Cerebellar cortex (tissue), 1 donor: Measurements from ENCODE around the gene VIPR1.
A peak's percentile ranks its signal among the peaks of the same experiment; 100 is the strongest.

Experiments used
- DNase-seq: peaks from one replicate; pipeline ENCODE4 v3.0.0-alpha.2; 2015; ENCODE audit warnings: low spot score

Gene VIPR1

GRCh38 chr3:42493126-42493797 lies 9.2 kb upstream of the VIPR1 start:
- DNase-seq: no peak

- no peak for DNase-seq
These were observed 8.7 kb upstream of the VIPR1 start for GRCh38 chr3:42493798-42494151.

DNA sequence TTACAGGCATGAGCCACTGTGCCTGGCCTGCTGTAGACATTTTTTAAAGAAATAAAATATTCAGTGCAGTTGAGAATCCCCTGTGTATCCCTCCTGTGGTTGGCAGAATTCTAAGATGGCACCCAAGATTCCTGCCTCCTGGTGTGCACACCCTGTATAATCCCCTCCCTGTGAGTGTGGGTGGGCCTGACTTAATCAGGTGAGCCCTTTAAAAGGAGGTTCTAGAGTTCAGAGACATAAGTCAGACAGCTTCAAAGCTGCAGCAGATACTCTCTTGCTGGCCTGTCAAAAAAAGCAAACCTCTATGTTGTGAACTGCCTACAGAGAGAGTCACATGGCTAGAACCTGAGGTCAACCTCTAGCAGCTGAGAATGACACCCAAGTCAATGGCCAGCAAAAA lies 7.0 kb upstream of the VIPR1 start:
- DNase-seq: no peak

DNA sequence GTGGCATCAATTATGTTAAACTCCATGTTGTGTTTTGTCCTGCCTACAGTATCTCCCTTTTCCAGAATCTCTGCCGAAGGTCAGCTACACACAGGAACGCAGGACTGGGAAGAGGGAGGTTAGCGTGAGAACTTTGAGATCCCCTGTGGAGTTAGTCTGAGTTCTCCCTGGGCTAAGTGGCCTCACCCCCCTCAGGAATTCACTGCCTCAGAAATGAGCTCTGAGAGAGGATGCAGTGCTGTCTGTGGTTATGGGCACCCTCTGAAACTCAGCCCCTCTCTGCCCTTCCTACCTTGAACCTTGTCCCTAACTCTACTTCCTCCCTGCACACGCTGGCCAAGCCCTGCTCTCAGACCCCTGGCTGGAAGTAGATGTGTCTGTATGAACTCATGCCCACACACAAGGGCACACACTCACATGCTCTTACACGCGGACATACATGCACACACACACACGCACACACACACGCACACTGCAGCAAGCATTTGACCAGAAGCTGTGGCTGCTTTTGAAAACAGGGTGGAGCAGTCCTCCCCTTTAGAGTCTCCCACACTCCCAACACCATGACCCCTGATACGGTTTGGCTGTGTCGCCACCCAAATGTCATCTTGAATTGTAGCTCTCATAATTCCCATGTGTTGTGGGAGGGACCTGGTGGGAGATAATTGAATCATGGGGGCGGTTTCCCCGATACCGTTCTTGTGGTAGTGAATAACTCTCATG lies 5.3 kb upstream of the VIPR1 start:
- no peak for DNase-seq

GRCh38 chr3:42498034-42498433 lies 4.4 kb upstream of the VIPR1 start:
- DNase-seq: no peak

- no peak for DNase-seq
These were observed 3.5 kb upstream of the VIPR1 start for GRCh38 chr3:42498791-42499477.

DNA sequence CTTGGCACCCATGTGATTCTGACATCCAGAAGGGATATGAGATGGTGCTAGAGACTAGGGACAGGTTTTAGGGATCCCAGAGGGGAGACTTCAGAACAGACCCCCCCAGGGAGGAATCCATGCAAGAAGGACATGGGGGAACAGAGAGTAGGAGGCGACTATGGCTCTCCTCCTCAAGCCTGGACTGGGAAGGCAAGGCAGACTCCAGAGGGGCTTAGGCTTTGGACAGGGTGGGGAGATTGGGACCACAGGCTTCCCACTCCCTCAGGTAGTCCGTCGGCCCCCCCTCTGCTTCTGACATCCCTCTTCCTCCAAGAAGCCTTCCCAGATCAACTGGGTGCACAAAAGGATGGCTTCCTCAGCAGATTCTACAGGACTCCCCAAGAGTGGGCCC lies 3.0 kb upstream of the VIPR1 start:
- no peak for DNase-seq

DNA sequence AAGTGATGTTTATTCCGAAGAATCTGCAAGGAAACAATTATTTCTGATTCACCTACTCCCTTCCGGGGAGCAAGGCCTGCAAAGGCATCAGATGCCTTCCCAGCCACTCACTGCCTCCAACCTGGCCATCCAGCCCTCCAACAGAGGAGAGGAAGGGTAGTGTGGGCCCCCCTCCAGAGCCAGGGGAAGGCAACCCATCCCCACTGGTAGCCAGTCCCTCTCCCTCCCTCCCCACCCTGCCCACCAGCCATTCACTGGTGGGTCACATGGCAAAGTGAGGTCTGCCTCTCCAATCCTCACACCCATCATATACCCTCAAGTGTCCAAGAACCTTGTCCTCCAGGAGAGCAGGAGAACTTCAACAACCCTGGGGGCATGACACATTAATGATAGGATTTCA lies 2.4 kb upstream of the VIPR1 start:
- no peak for DNase-seq

DNA sequence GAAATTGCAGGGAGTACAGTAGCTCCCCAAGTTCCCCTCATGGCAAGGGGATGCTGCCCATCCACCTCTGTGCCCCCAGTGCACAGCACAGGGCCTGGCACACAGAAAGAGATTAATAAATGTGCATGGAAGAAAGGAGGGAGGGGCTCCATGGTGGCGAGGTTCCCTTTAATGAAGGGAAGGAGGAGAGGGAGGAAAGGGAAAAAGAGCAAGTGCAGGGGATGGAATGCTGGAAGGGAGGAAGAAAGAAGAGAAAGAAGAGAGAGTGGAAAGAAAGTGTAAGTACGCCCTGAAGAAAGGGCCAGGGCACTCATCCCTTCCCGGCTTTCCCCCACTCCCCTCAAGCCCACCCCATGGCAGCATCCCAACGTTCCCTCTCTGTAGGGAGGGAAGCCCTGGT lies 1.5 kb upstream of the VIPR1 start:
- DNase-seq: no peak

GRCh38 chr3:42501321-42501680 lies 1.1 kb upstream of the VIPR1 start:
- peak; percentile 53 for DNase-seq

- peak; percentile 39 for DNase-seq
These were observed 588 bp upstream of the VIPR1 start for GRCh38 chr3:42501681-42502428.

GRCh38 chr3:42503251-42503924 lies 945 bp downstream of the VIPR1 start:
- DNase-seq: no peak

DNA sequence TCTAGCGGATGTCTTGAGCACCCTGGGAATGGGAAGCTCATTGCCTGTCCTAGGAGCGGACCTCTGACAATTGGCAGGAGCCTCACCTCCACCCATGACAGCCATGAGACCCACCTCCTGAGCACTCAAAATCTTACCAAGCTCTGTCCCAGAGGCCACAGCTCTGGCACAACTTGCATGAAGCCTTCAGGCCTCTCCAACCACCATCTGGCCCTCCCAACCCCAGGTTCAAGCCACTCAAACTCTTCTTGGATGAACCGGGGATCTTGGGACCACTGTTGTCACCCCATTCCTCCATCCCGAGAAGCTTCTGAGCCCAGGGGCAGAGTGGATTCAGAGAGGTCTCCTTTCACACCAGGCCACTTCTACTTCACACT lies 1.5 kb downstream of the VIPR1 start:
- no peak for DNase-seq

GRCh38 chr3:42504334-42505127 lies 2.1 kb downstream of the VIPR1 start:
- no peak for DNase-seq

- no peak for DNase-seq
These were observed 2.8 kb downstream of the VIPR1 start for GRCh38 chr3:42505128-42505848.

- no peak for DNase-seq
These were observed 3.5 kb downstream of the VIPR1 start for GRCh38 chr3:42505849-42506410.

DNA sequence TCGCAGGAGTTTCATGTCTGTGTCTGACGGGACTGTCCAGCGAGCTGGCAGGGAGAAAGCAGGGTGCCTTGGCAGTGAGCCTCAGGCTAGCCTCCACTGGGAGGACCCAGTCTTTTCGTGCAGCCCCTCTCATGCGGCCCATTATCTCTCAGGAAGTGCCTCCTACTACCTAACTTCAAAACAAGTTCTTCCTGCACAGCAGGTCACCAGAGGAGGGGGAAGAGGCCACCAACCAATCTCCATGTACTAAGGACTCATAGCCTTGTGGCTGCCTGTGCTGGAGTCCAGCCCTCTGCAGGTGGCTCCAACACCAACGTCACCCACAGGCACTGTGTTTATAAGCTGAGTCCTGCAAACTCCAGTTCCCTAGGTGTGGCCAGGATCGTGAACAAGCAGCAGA lies 4.8 kb downstream of the VIPR1 start:
- peak; percentile 58 for DNase-seq

DNA sequence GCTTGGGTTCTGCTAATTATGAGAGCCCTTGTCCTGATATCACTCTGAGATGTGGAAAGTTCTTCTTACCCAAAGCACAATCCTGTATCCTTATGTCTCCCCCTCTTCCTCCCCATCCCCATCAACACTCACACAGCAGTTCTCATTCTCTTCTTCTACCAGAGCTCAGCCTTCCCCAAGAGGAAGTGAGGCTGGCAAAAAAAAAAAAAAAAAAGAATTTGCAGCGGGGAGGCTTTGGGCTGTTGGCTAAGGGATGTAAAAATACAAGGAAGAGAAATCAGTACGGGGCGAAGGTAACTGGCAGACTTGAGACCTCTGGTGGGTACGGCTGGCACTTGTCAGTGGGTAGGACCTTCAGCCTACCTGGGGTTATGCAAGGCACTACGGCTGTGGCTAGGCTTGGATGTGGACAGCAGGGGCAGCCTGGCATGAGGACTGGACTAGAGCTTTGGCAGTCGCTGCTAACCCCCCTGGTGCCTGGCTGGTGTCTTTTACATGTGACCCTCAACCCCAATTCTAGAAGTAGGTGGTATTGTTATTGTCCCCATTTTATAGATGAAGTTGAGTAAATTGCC lies 5.4 kb downstream of the VIPR1 start:
- peak; percentile 44 for DNase-seq

- no peak for DNase-seq
These were observed 6.1 kb downstream of the VIPR1 start for GRCh38 chr3:42508562-42508961.

DNA sequence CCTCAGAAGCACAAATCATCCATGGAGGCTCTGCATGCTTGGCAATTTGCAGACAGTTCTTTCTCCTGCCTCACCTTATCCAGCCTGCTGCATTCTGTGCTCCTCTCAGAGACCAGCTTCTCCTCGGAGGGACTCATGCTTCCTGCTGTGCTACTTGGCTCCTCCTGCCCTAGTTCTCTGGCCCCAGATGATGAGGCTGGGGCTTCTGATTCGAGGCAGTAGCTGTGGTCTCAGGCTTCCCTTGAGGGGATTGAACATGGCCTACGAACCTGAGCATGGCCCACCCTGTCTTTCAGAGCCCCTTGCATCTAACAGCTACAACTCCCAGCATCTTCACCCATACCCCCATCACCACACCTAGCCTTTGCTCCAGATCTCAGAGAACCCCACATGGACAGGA lies 6.7 kb downstream of the VIPR1 start:
- DNase-seq: no peak
